Fibroblast of lung (primary cell): Measurements from ENCODE around the gene FBRSL1. TPM values are rescaled to one million over a fixed set of nuclear protein-coding genes. Genes with fewer than 3 reads are reported as not detected.

Source experiments
- DNase-seq, 2 donors: peaks; one replicate each; pipeline versions ENCODE4 v3.0.0 to v3.0.0-alpha.2; 2010; ENCODE audit warnings: low read depth in 2 of 2
- H2AFZ ChIP-seq: 2 replicates; pipeline ENCODE4 v1.5.1; 2012; ENCODE audit warnings: low read length, control low read depth, inconsistent platforms
- H3K27ac ChIP-seq: 2 replicates; pipeline ENCODE4 v1.5.1; 2011; ENCODE audit warnings: low read length, control low read depth; ENCODE audit not compliant: insufficient read depth
- H3K27me3 ChIP-seq: 2 replicates; pipeline ENCODE4 v1.5.1; 2011; ENCODE audit warnings: mild to moderate bottlenecking, low read length; ENCODE audit not compliant: control insufficient read depth, insufficient read depth
- H3K36me3 ChIP-seq: 2 replicates; pipeline ENCODE4 v1.5.1; 2011; ENCODE audit warnings: low read length; ENCODE audit not compliant: control insufficient read depth, insufficient read depth
- H3K4me1 ChIP-seq: 2 replicates; pipeline ENCODE4 v1.5.1; 2011; ENCODE audit warnings: low read length; ENCODE audit not compliant: control insufficient read depth, insufficient read depth; ENCODE audit errors: extremely low read depth
- H3K4me2 ChIP-seq: 2 replicates; pipeline ENCODE4 v1.5.1; 2011; ENCODE audit warnings: low read length, control low read depth; ENCODE audit not compliant: insufficient read depth; ENCODE audit errors: extremely low read depth
- H3K4me3 ChIP-seq, 4 experiments: fragments of 200-600 bp in 1 of 4; sonication (generic) in 1 of 4; replicated peaks in 1 of 4; 2 replicates each; pipeline ENCODE4 v1.5.1; 2011 to 2016; ENCODE audit warnings: low read length in 4 of 4, low read depth in 3 of 4, mild to moderate bottlenecking in 3 of 4, control low read depth in 2 of 4, inconsistent platforms in 1 of 4, mixed read lengths in 1 of 4; ENCODE audit not compliant: insufficient read depth in 1 of 4; ENCODE audit errors: control extremely low read depth in 1 of 4
- H3K79me2 ChIP-seq: 2 replicates; pipeline ENCODE4 v1.5.1; 2012; ENCODE audit warnings: mild to moderate bottlenecking, low read length, inconsistent platforms; ENCODE audit not compliant: control insufficient read depth, insufficient read depth
- H3K9ac ChIP-seq: 2 replicates; pipeline ENCODE4 v1.5.1; 2011; ENCODE audit warnings: mild to moderate bottlenecking, low read length, control low read depth; ENCODE audit not compliant: insufficient read depth
- H3K9me3 ChIP-seq: 2 replicates; pipeline ENCODE4 v1.5.1; 2012; ENCODE audit warnings: low read depth, low read length; ENCODE audit not compliant: control insufficient read depth, insufficient read depth
- H4K20me1 ChIP-seq: 2 replicates; pipeline ENCODE4 v1.5.1; 2011; ENCODE audit warnings: low read length; ENCODE audit not compliant: control insufficient read depth, insufficient read depth; ENCODE audit errors: extremely low read depth
- CTCF ChIP-seq, 2 donors: IDR thresholded peaks in 1 of 2; conservative IDR thresholded peaks in 1 of 2; 1 replicate in 1 of 2; 2 replicates in 1 of 2; pipeline ENCODE4 v1.5.1; 2011 to 2012; ENCODE audit warnings: low read length in 2 of 2, control low read depth in 1 of 2, inconsistent platforms in 1 of 2, low read depth in 1 of 2, mild to moderate bottlenecking in 1 of 2
- EZH2 ChIP-seq: IDR thresholded peaks from 2 replicates; pipeline ENCODE4 v1.5.1; 2012; ENCODE audit warnings: low read length, control low read depth, mild to moderate bottlenecking; ENCODE audit errors: missing control alignments
- polyA plus RNA-seq, 2 donors: library from polyadenylated mRNA; depleted of rRNA in 1 of 2; stranded (reverse) in 1 of 2; unstranded in 1 of 2; fragments of >200 nt; gene quantifications; 2 replicates each; pipeline ENCODE4 v1.2.1, GENCODE V29; 2011 to 2012; ENCODE audit warnings: missing spikeins in 1 of 2
- total RNA-seq: library from RNA; depleted of rRNA; stranded (reverse); fragments of >200 nt; gene quantifications from 2 replicates; pipeline ENCODE4 v1.2.1, GENCODE V29; 2014

The FBRSL1 gene
- total and polyA plus RNA-seq, 2 donors (not counting 1 experiment from before 2014, with no cell fraction given) = 1.4 to 1.8 TPM

GRCh38 chr12:132482771-132483170 lies 7.2 kb upstream of the FBRSL1 start:
- Histone ChIP-seq H2AFZ (no peak overlapping the region), H3K9ac (no peak overlapping the region), H3K27ac (no peak overlapping the region), H3K9me3 (no peaks in the 10 kb centered on the region), H4K20me1 (no peaks in the 10 kb centered on the region), H3K36me3 (no peaks in the 10 kb centered on the region), H3K4me3 (no peak overlapping the region), H3K4me2 (no peak overlapping the region), H3K4me1 (no peaks in the 10 kb centered on the region), H3K27me3 (no peaks in the 10 kb centered on the region), H3K79me2 (no peaks in the 10 kb centered on the region)
- TF ChIP-seq CTCF (conservative IDR thresholded peaks at IDR 0.05 in 1 of 2, IDR thresholded peaks at IDR 0.05 in 1 of 2; ENCODE audit: low read depth in 1 of 2, low read length in 2 of 2) (no peak), EZH2 (no peak)
- DNase-seq = no peak

- H4K20me1 ChIP-seq = no peaks in the 10 kb centered on the region
- no peak overlapping the region for H3K27ac ChIP-seq
- no peak overlapping the region for H3K9ac ChIP-seq
- H3K9me3 ChIP-seq = no peaks in the 10 kb centered on the region
- DNase-seq = no peak
- TF ChIP-seq CTCF (conservative IDR thresholded peaks at IDR 0.05 in 1 of 2, IDR thresholded peaks at IDR 0.05 in 1 of 2; ENCODE audit: low read depth in 1 of 2, low read length in 2 of 2) = no peak
- no peaks in the 10 kb centered on the region for H3K36me3 ChIP-seq
- H2AFZ ChIP-seq = no peak overlapping the region
- no peaks in the 10 kb centered on the region for H3K27me3 ChIP-seq
- H3K4me3 ChIP-seq = no peak overlapping the region
- H3K79me2 ChIP-seq = no peaks in the 10 kb centered on the region
- no peak overlapping the region for H3K4me2 ChIP-seq
- H3K4me1 ChIP-seq = no peaks in the 10 kb centered on the region
Observed at GRCh38 chr12:132483208-132483607, 6.7 kb upstream of the FBRSL1 start.

- no peaks in the 10 kb centered on the region for H3K9me3 ChIP-seq
- no peak overlapping the region for H3K9ac ChIP-seq
- H3K27ac ChIP-seq = no peak overlapping the region
- DNase-seq = no peak
- no peaks in the 10 kb centered on the region for H3K36me3 ChIP-seq
- H3K4me3 ChIP-seq = no peak overlapping the region
- H3K4me2 ChIP-seq = no peak overlapping the region
- no peak for TF ChIP-seq EZH2
- TF ChIP-seq CTCF (conservative IDR thresholded peaks at IDR 0.05 in 1 of 2, IDR thresholded peaks at IDR 0.05 in 1 of 2; ENCODE audit: low read depth in 1 of 2, low read length in 2 of 2) = no peak
- no peaks in the 10 kb centered on the region for H3K27me3 ChIP-seq
- H2AFZ ChIP-seq = no peak overlapping the region
- H4K20me1 ChIP-seq = no peaks in the 10 kb centered on the region
- no peaks in the 10 kb centered on the region for H3K4me1 ChIP-seq
- H3K79me2 ChIP-seq = no peaks in the 10 kb centered on the region
Observed at GRCh38 chr12:132483612-132484011, 6.3 kb upstream of the FBRSL1 start.
